Right lobe of liver (tissue), 6 donors: ENCODE results near the gene NDUFS3. TPM values are rescaled to one million over a fixed set of nuclear protein-coding genes. Genes with fewer than 3 reads are reported as not detected.

ENCODE experiments used
- ATAC-seq, 4 donors: fragments of 200-7000 bp; cut with Tn5 transposase; one replicate each; pipeline ENCODE4 v1.9.1; 2020; ENCODE audit warnings: mild to moderate bottlenecking in 4 of 4, moderate library complexity in 4 of 4
- DNase-seq, 3 donors: peaks; one replicate each; pipeline ENCODE4 v3.0.0-alpha.2; 2020
- H3K27ac ChIP-seq, 3 donors: fragments of 200-600 bp; one replicate each; pipeline ENCODE4 v1.8.0; 2022
- H3K27me3 ChIP-seq, 2 donors: fragments of 200-600 bp; one replicate each; pipeline ENCODE4 v1.8.0; 2022
- H3K36me3 ChIP-seq, 4 donors: fragments of 200-600 bp; sonication (generic) in 1 of 4; one replicate each; pipeline versions ENCODE4 v1.5.1 to v1.8.0; 2017 to 2022; ENCODE audit warnings: control low read depth in 1 of 4
- H3K4me1 ChIP-seq, 4 donors: fragments of 200-600 bp; sonication (generic) in 1 of 4; one replicate each; pipeline versions ENCODE4 v1.5.1 to v1.8.0; 2017 to 2022; ENCODE audit warnings: control low read depth in 1 of 4
- H3K4me3 ChIP-seq, 3 donors: fragments of 200-600 bp; one replicate each; pipeline ENCODE4 v1.8.0; 2022
- H3K9me3 ChIP-seq, 4 donors: fragments of 200-600 bp; sonication (generic) in 1 of 4; one replicate each; pipeline versions ENCODE4 v1.5.1 to v1.8.0; 2017 to 2022; ENCODE audit warnings: control low read depth in 1 of 4
- CTCF ChIP-seq, 4 donors: fragments of 200-600 bp in 3 of 4; fragments of 450-650 bp in 1 of 4; IDR thresholded peaks; one replicate each; pipeline versions ENCODE4 v1.5.1 to v1.8.0; 2016 to 2022; ENCODE audit warnings: antibody characterized with exemption in 4 of 4, mild to moderate bottlenecking in 2 of 4
- POLR2A ChIP-seq: fragments of 450-650 bp; IDR thresholded peaks from one replicate; pipeline ENCODE4 v1.6.1; 2017; ENCODE audit warnings: antibody characterized with exemption, mild to moderate bottlenecking
- WGBS: methylation state at CpG from one replicate; pipeline ENCODE4 v1.1.6; 2018; ENCODE audit warnings: low coverage, low lambda C conversion rate; ENCODE audit not compliant: insufficient coverage; ENCODE audit errors: missing lambda C conversion rate; 5-methylcytosine and 5-hydroxymethylcytosine counted together
- intact Hi-C, 2 donors: fragments of 100-400 bp; cut with DNase I; formaldehyde crosslinking; loops; one replicate each; pipeline versions ENCODE4 v1.11.2 to v1.14.1; 2022
- total RNA-seq, 6 experiments: library from RNA; depleted of rRNA in 2 of 6; stranded (reverse); fragments of >200 nt in 2 of 6; fragmentation: NEBNext Ultra II Directional in 3 of 6; extraction: Animal tissue kit (Norgen Biotek cat#: 25700) in 3 of 6; gene quantifications; one replicate each; pipeline versions ENCODE4 v1.1.0 to v1.2.4, GENCODE V29; 2016 to 2023
- donor health status: DM: no; HTN: yes; CAD: no.
- donor health status: DM: no; HTN: no; CAD: no.
- donor health status: DM: no; HTN: no; CAD: no.
- donor health status: DM: no; HTN: yes; CAD: no.
- donor health status: DM: no; HTN: yes; CAD: no.

NDUFS3 gene
- total RNA-seq, 6 experiments from 2014 or later, result 53.3 to 64.1 (median 58.2) TPM

GRCh38 chr11:47591764-47592163, 12.9 kb downstream of the NDUFS3 start:
- H3K27me3 ChIP-seq, result peaks cover 0 to 9% of the 10 kb centered on the region in 2 donors
- H3K36me3 ChIP-seq, result no peaks in the 10 kb centered on the region
- ATAC-seq (no peak), DNase-seq (no peak)
- peaks cover 0 to 3% (median 0%) of the 10 kb centered on the region in 4 donors for H3K4me1 ChIP-seq
- intact Hi-C loops, result no loop called here
- H3K4me3 ChIP-seq, result no peak overlapping the region
- no peaks in the 10 kb centered on the region for H3K9me3 ChIP-seq
- WGBS, result 27% methylated on average over 6 of the region's 7 CpGs
- TF ChIP-seq CTCF (IDR thresholded peaks at IDR 0.05) (no peak), POLR2A (no peak)
- H3K27ac ChIP-seq, result no peak overlapping the region

GRCh38 chr11:47592251-47592650, 13.4 kb downstream of the NDUFS3 start:
- Histone ChIP-seq H3K27me3 (peaks cover 0 to 9% of the 10 kb centered on the region in 2 donors), H3K27ac (no peak overlapping the region), H3K36me3 (no peaks in the 10 kb centered on the region), H3K4me1 (peaks cover 0 to 3% (median 0%) of the 10 kb centered on the region in 4 donors), H3K9me3 (no peaks in the 10 kb centered on the region), H3K4me3 (no peak overlapping the region)
- intact Hi-C loops, result no loop called here
- TF ChIP-seq POLR2A (no peak), CTCF (IDR thresholded peaks at IDR 0.05) (no peak)
- DNase-seq, result no peak
- ATAC-seq, result no peak
- 40% methylated on average over 4 of the region's 4 CpGs for WGBS

GRCh38 chr11:47592970-47593369, 14.1 kb downstream of the NDUFS3 start:
- peaks cover 0 to 9% of the 10 kb centered on the region in 2 donors for H3K27me3 ChIP-seq
- TF ChIP-seq CTCF (IDR thresholded peaks at IDR 0.05), result no peak
- intact Hi-C loops, result no loop called here
- no peaks in the 10 kb centered on the region for H3K9me3 ChIP-seq
- ATAC-seq, result no peak
- H3K36me3 ChIP-seq, result no peaks in the 10 kb centered on the region
- peaks cover 0 to 3% (median 0%) of the 10 kb centered on the region in 4 donors for H3K4me1 ChIP-seq
- H3K4me3 ChIP-seq, result no peak overlapping the region
- 65% methylated on average over 2 of the region's 2 CpGs for WGBS
- no peak overlapping the region for H3K27ac ChIP-seq
- no peak for DNase-seq

- intact Hi-C loops, result no loop called here
- Histone ChIP-seq H3K4me3 (no peak overlapping the region), H3K9me3 (no peaks in the 10 kb centered on the region), H3K27me3 (peaks cover 0 to 9% of the 10 kb centered on the region in 2 donors), H3K27ac (no peak overlapping the region), H3K36me3 (no peaks in the 10 kb centered on the region), H3K4me1 (peaks cover 0 to 3% (median 0%) of the 10 kb centered on the region in 4 donors)
- ATAC-seq, result no peak
- DNase-seq, result no peak
- 38% methylated on average over 4 of the region's 6 CpGs for WGBS
- TF ChIP-seq POLR2A (no peak), CTCF (IDR thresholded peaks at IDR 0.05) (no peak)
These were observed 14.6 kb downstream of the NDUFS3 start for GRCh38 chr11:47593492-47593933.
